ENCODE data around the gene RAG1.

GRCh38 chr11:36627471-36627870, 59.7 kb downstream of the RAG1 start:
- TF ChIP-seq CTCF (optimal IDR thresholded peaks at IDR 0.05 in 1 of 3, IDR thresholded peaks at IDR 0.05 in 1 of 3, conservative IDR thresholded peaks at IDR 0.05 in 1 of 3; ENCODE audit: extremely low read depth in 1 of 3, insufficient read depth in 2 of 3, low read length in 3 of 3) (no peak), EZH2 (IDR thresholded peaks at IDR 0.05; ENCODE audit: low read length) (no peak)
